ENCODE results near the gene TSTD2.
"Not testable (repeated sequence)": the region's sequence is repeated elsewhere in the genome, so short reads cannot be mapped to it uniquely, and the experiment has no call there.

TSTD2 gene

DNA sequence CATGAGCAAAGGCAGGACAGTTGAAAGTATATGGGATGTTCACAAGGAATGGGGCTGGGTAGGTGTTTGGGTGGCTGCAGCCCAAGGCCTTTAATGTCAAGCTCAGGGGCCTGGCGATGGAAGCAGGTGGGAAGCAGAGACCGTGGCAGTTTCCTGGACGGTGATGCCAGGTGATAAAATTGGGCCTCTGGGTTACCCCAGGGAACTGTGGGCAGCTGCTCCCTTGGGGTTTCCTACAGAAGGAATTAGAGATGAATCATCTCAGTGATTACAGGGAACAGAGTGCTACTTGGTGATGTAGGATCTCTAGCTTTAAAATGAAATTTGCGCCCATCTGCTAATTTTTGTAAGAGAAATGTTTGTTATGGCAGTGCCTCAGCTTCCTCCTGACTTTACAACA lies 39.2 kb downstream of the TSTD2 start:
- TF ChIP-seq, protein P1, sequence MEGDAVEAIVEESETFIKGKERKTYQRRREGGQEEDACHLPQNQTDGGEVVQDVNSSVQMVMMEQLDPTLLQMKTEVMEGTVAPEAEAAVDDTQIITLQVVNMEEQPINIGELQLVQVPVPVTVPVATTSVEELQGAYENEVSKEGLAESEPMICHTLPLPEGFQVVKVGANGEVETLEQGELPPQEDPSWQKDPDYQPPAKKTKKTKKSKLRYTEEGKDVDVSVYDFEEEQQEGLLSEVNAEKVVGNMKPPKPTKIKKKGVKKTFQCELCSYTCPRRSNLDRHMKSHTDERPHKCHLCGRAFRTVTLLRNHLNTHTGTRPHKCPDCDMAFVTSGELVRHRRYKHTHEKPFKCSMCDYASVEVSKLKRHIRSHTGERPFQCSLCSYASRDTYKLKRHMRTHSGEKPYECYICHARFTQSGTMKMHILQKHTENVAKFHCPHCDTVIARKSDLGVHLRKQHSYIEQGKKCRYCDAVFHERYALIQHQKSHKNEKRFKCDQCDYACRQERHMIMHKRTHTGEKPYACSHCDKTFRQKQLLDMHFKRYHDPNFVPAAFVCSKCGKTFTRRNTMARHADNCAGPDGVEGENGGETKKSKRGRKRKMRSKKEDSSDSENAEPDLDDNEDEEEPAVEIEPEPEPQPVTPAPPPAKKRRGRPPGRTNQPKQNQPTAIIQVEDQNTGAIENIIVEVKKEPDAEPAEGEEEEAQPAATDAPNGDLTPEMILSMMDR (IDR thresholded peaks at IDR 0.05; ENCODE audit: unreplicated experiment in 3 of 3), result no peak
- no peaks in the 10 kb centered on the region for H3K36me3 Mint-ChIP-seq (ENCODE audit: low read depth)
- H3K9me3 Mint-ChIP-seq, result no peaks in the 10 kb centered on the region
- peaks cover 4% of the 10 kb centered on the region for H3K4me1 Mint-ChIP-seq
- no peak overlapping the region for H3K27ac Mint-ChIP-seq
- no peaks in the 10 kb centered on the region for H3K27me3 Mint-ChIP-seq (ENCODE audit: low read depth)
- no peak overlapping the region for H3K4me3 Mint-ChIP-seq

DNA sequence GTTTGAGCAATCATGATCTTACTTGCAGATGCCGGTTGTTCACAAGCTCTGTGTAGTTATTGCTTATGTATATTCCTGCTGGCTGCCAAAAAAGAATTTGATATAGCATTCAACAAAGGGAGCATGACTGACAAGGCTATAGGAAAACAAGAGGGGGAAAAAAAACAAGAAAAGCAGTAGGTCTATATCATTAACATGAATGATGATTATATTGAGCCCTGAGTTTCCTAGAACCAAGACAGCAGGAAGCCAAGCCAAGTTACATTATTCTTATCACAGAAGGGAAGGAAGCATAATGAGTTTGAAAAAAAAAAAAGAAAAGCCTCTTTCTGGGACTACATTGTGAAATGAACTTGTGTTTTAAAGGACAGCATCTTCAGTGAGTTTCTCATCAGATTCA lies 41.0 kb downstream of the TSTD2 start:
- no peak overlapping the region for H3K27ac Mint-ChIP-seq
- H3K9me3 Mint-ChIP-seq, result peaks cover 7% of the 10 kb centered on the region
- no peaks in the 10 kb centered on the region for H3K4me1 Mint-ChIP-seq
- TF ChIP-seq, protein P1 (IDR thresholded peaks at IDR 0.05; ENCODE audit: unreplicated experiment in 3 of 3), result no peak
- no peak overlapping the region for H3K4me3 Mint-ChIP-seq
- H3K36me3 Mint-ChIP-seq (ENCODE audit: low read depth), result no peaks in the 10 kb centered on the region
- H3K27me3 Mint-ChIP-seq (ENCODE audit: low read depth), result no peaks in the 10 kb centered on the region

DNA sequence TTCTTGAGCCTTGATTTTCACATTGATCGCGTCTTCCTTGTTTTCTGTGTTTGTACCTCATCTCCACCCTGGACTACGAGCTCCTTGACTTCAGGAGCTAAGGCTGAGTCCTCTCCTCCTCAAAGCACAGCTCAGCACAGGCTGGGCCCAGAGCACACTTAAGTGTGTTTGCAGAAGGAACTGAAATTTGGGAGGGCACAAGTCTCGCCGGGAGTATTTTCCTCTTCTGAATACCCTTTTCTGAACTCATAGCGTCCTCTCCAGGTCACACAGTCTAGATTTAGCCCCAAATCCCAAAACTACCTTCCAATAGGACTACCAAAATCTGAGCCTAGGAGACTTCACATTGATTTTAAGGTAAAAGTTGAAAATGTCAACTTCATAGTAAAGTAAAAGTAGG lies 41.6 kb downstream of the TSTD2 start:
- Mint-ChIP-seq H3K9me3 (peaks cover 7% of the 10 kb centered on the region), H3K27ac (no peak overlapping the region), H3K4me1 (no peaks in the 10 kb centered on the region), H3K4me3 (no peak overlapping the region), H3K27me3 (ENCODE audit: low read depth) (no peaks in the 10 kb centered on the region), H3K36me3 (ENCODE audit: low read depth) (no peaks in the 10 kb centered on the region)
- TF ChIP-seq, protein P1 (IDR thresholded peaks at IDR 0.05; ENCODE audit: unreplicated experiment in 3 of 3), result no peak

DNA sequence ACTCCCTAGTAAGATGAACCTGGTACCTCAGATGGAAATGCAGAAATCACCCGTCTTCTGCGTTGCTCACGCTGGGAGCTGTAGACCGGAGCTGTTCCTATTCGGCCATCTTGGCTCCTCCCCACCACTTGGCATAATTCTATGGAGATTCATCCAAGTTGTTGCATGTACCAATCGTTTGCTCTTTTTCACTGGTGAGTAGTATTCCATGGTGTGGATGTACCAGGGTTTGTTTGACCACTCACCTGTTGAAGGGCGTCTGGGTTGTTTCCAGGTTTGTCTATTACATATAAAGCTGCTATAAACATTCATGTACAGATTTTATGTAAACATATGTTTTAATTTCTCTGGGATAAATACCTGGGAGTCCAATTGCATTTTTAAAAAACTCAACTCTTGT lies 46.3 kb downstream of the TSTD2 start:
- H3K4me3 Mint-ChIP-seq; H3K9me3 Mint-ChIP-seq; H3K27me3 Mint-ChIP-seq (ENCODE audit: low read depth); H3K4me1 Mint-ChIP-seq; H3K27ac Mint-ChIP-seq; H3K36me3 Mint-ChIP-seq (ENCODE audit: low read depth): not testable (repeated sequence)

DNA sequence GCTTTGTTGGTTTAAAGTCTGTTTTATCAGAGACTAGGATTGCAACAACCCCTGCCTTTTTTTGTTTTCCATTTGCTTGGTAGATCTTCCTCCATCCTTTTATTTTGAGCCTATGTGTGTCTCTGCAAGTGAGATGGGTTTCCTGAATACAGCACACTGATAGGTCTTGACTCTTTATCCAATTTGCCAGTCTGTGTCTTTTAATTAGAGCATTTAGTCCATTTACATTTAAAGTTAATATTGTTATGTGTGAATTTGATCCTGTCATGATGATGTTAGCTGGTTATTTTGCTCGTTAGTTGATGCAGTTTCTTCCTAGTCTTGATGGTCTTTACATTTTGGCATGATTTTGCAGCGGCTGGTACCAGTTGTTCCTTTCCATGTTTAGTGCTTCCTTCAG lies 48.4 kb downstream of the TSTD2 start:
- not testable (repeated sequence) for H3K36me3 Mint-ChIP-seq (ENCODE audit: low read depth); H3K9me3 Mint-ChIP-seq; H3K4me1 Mint-ChIP-seq

DNA sequence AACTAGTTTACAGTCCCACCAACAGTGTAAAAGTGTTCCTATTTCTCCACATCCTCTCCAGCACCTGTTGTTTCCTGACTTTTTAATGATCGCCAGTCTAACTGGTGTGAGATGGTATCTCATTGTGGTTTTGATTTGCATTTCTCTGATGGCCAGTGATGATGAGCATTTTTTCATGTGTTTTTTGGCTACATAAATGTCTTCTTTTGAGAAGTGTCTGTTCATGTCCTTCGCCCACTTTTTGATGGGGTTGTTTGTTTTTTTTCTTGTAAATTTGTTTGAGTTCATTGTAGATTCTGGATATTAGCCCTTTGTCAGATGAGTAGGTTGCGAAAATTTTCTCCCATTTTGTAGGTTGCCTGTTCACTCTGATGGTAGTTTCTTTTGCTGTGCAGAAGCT lies 51.6 kb downstream of the TSTD2 start:
- not testable (repeated sequence) for H3K36me3 Mint-ChIP-seq (ENCODE audit: low read depth); H3K4me3 Mint-ChIP-seq; H3K4me1 Mint-ChIP-seq; H3K9me3 Mint-ChIP-seq; H3K27me3 Mint-ChIP-seq (ENCODE audit: low read depth); H3K27ac Mint-ChIP-seq

More for the DNA sequence above, 48.4 kb downstream of the TSTD2 start:
- H3K4me3 Mint-ChIP-seq; H3K27ac Mint-ChIP-seq; H3K27me3 Mint-ChIP-seq (ENCODE audit: low read depth): not testable (repeated sequence)

DNA sequence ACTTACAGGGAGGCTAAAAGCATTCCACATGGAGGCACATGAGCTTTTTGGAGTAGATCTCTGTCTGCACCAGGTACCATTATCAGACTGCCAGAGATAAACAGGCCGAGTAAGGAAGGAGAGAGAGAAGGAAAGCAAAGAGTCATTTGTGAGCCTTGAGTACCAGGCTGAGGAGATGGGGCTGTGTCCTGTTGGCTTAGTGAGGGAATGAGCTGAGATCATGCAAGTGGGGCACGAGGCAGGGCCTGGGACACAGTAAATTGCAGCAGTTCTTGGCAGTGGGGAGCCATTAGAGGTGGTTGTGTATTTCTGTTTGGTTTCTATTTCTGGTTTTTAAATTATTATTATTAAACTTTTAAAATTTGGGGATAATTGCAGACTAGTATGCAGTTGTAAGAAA lies 53.3 kb downstream of the TSTD2 start:
- Mint-ChIP-seq H3K4me1 (no peaks in the 10 kb centered on the region), H3K36me3 (ENCODE audit: low read depth) (no peaks in the 10 kb centered on the region), H3K27me3 (ENCODE audit: low read depth) (peaks cover 9% of the 10 kb centered on the region), H3K9me3 (peaks cover 5% of the 10 kb centered on the region), H3K4me3 (no peak overlapping the region), H3K27ac (no peak overlapping the region)
- TF ChIP-seq, protein P1 (IDR thresholded peaks at IDR 0.05; ENCODE audit: unreplicated experiment in 3 of 3), result no peak

DNA sequence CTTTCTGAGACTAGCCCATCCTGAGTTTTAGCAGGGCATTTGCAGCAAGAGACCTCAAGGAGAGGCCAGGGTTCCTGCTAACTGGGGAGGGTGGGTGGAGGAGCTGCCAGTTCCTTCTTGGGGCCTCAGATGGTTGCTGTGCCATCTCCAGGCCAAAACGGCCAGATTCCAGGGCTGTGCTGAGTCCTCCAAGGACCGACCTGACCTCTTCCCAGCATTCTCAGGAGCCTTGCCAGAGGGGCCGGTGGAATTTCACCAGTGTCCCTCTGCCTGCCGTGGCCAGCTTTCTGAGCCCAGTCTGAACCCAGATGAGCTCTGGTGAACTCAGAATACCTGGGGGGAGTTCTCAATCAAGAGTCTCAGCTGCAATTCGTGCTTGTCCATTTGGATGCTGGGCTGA lies 54.3 kb downstream of the TSTD2 start:
- no peaks in the 10 kb centered on the region for H3K4me1 Mint-ChIP-seq
- peaks cover 9% of the 10 kb centered on the region for H3K27me3 Mint-ChIP-seq (ENCODE audit: low read depth)
- TF ChIP-seq, protein P1 (IDR thresholded peaks at IDR 0.05; ENCODE audit: unreplicated experiment in 3 of 3), result no peak
- H3K9me3 Mint-ChIP-seq, result peaks cover 5% of the 10 kb centered on the region
- H3K36me3 Mint-ChIP-seq (ENCODE audit: low read depth), result no peaks in the 10 kb centered on the region
- no peak overlapping the region for H3K4me3 Mint-ChIP-seq
- no peak overlapping the region for H3K27ac Mint-ChIP-seq

All from nephron (organoid).